Measurements from ENCODE around the gene POFUT1. TPM values are rescaled to one million over a fixed set of nuclear protein-coding genes. Genes with fewer than 3 reads are reported as not detected.

The POFUT1 gene
- total RNA-seq (2014; rRNA removed; shearing (Covaris generic)) (34.0 and 34.8 TPM in 2 replicates), polyA plus RNA-seq (2016; fragmentation: Nextera tagmentation; extraction: Ambion mirVana) (9.3 and 10.3 TPM in 2 replicates)
- long read RNA-seq, full-length matches to known transcripts, result 10 of 15 reads
- long read RNA-seq, partial matches to known transcripts, result 5 of 15 reads
- long read RNA-seq, other reads (novel, unspliced or antisense), result 0 of 15 reads

GRCh38 chr20:32207626-32208498, at the start of gene POFUT1, which contains the start of gene PLAGL2:
POFUT1 (plus strand) TSS chr20:32207880; CDS start chr20:32207942, 62 bp downstream.
PLAGL2 (minus strand) TSS chr20:32207743; CDS start chr20:32202178, 5,565 bp downstream.
- Mint-ChIP-seq H3K4me3 (peak within 1 kb of the TSS; percentile 95), H3K36me3 (ENCODE audit: low read depth) (peaks cover 28% of the 10 kb centered on the region), H3K9me3 (no peaks in the 10 kb centered on the region), H3K4me1 (peaks cover 42% of the 10 kb centered on the region), H3K27me3 (ENCODE audit: insufficient read depth, low read depth, poor library complexity) (peaks cover 6% of the 10 kb centered on the region), H3K27ac (peak within 1 kb of the TSS; percentile 91)
- Histone ChIP-seq H3K4me1 (ENCODE audit: insufficient read depth) (peaks cover 40% of the 10 kb centered on the region), H3K4me3 (peak within 1 kb of the TSS; percentile 100), H2AFZ (peak within 1 kb of the TSS; percentile 100), H4K20me1 (replicated peaks; ENCODE audit: insufficient read depth) (peaks cover 35% of the 10 kb centered on the region), H3F3A (replicated peaks; ENCODE audit: low read depth) (peaks cover 23% of the 10 kb centered on the region; the same call in 1 of the 2 replicates), H3K9me2 (ENCODE audit: insufficient read depth) (no peaks in the 10 kb centered on the region), H3K79me2 (replicated peaks; ENCODE audit: insufficient read depth) (peaks cover 78% of the 10 kb centered on the region), H3K27me3 (ENCODE audit: insufficient read depth) (no peaks in the 10 kb centered on the region), H3K4me2 (peak within 1 kb of the TSS; percentile 100), H3K27ac (ENCODE audit: low read depth) (peak within 1 kb of the TSS; percentile 81), H3K36me3 (ENCODE audit: insufficient read depth) (peaks cover 22% of the 10 kb centered on the region; the same call in 1 of the 2 replicates)
- ATAC-seq, result peak; percentile 94
- peak; percentile 96 for DNase-seq (ENCODE audit: low spot score)
- TF ChIP-seq REST (IDR thresholded peaks at IDR 0.05; ENCODE audit: unreplicated experiment), result peak; percentile 28
- TF ChIP-seq EZH2phosphoT487 (IDR thresholded peaks at IDR 0.05; ENCODE audit: unreplicated experiment), result no peak
- no peak for TF ChIP-seq ZNF331 (CRISPR knock-in tag; IDR thresholded peaks at IDR 0.05; ENCODE audit: low read depth)
- TF ChIP-seq CTCF (conservative IDR thresholded peaks at IDR 0.05; ENCODE audit: low read depth in 2 of 2), result peak; percentile 19 to 37; a peak in 2 of 4 replicates
- no peak for TF ChIP-seq CREB1 (CRISPR knock-in tag; IDR thresholded peaks at IDR 0.05; ENCODE audit: low read depth)
- TF ChIP-seq ZNF462 (CRISPR knock-in tag; IDR thresholded peaks at IDR 0.05), result no peak
- peak; percentile 62; the same call in 1 of the 2 replicates for TF ChIP-seq ETS1 (IDR thresholded peaks at IDR 0.05)
- no peak for TF ChIP-seq JUNB (IDR thresholded peaks at IDR 0.05; ENCODE audit: unreplicated experiment)
- peak; percentile 94 for TF ChIP-seq POLR2AphosphoS5 (IDR thresholded peaks at IDR 0.05; ENCODE audit: low read depth)
- no peak for TF ChIP-seq NANOG (IDR thresholded peaks at IDR 0.05; ENCODE audit: borderline replicate concordance)
- TF ChIP-seq ZNF114 (CRISPR knock-in tag; IDR thresholded peaks at IDR 0.05), result no peak
- TF ChIP-seq EZH2 (IDR thresholded peaks at IDR 0.05; ENCODE audit: low read depth, unreplicated experiment), result no peak

Measured in GM23338 (cell line).